ENCODE results near the gene ZACN.

The ZACN gene

GRCh38 chr17:76122431-76123190 is 43.6 kb downstream of the ZACN start:
- DNase-seq (ENCODE audit: low spot score): no peak
- Histone ChIP-seq H3K4me3 (no peak overlapping the region), H3K27ac (no peak overlapping the region)
- no peak for TF ChIP-seq CTCF (IDR thresholded peaks at IDR 0.05)

- Histone ChIP-seq H3K4me3 (no peak overlapping the region), H3K27ac (no peak overlapping the region)
- no peak for DNase-seq (ENCODE audit: low spot score)
- TF ChIP-seq CTCF (IDR thresholded peaks at IDR 0.05): no peak
Measured at GRCh38 chr17:76123191-76123499, 44.2 kb downstream of the ZACN start.

- DNase-seq (ENCODE audit: low spot score): no peak
- no peak overlapping the region for H3K4me3 ChIP-seq
- TF ChIP-seq CTCF (IDR thresholded peaks at IDR 0.05): no peak
Measured at GRCh38 chr17:76123749-76124581, 45.0 kb downstream of the ZACN start.

GRCh38 chr17:76124582-76125390 is 45.8 kb downstream of the ZACN start:
- no peak overlapping the region for H3K27ac ChIP-seq
- H3K4me3 ChIP-seq: no peak overlapping the region
- DNase-seq (ENCODE audit: low spot score): no peak
- TF ChIP-seq CTCF (IDR thresholded peaks at IDR 0.05): no peak

More at GRCh38 chr17:76123749-76124581, 45.0 kb downstream of the ZACN start:
- no peak overlapping the region for H3K27ac ChIP-seq

GRCh38 chr17:76125391-76125675 is 46.4 kb downstream of the ZACN start:
- DNase-seq (ENCODE audit: low spot score): no peak
- Histone ChIP-seq H3K27ac (no peak overlapping the region), H3K4me3 (no peak overlapping the region)
- no peak for TF ChIP-seq CTCF (IDR thresholded peaks at IDR 0.05)

GRCh38 chr17:76125922-76126321 is 46.9 kb downstream of the ZACN start:
- TF ChIP-seq CTCF (IDR thresholded peaks at IDR 0.05): no peak
- DNase-seq (ENCODE audit: low spot score): no peak
- H3K4me3 ChIP-seq: no peak overlapping the region
- no peak overlapping the region for H3K27ac ChIP-seq
